Suppressor macrophage (primary cell): Measurements from ENCODE around the gene VSTM4.
A peak's percentile ranks its signal among the peaks of the same experiment; 100 is the strongest.

Experiments
- DNase-seq, 4 experiments: peaks; one replicate each; pipeline ENCODE4 v3.0.0-alpha.2; 2020 to 2022

The VSTM4 gene

GRCh38 chr10:49037187-49037586, 78.1 kb downstream of the VSTM4 start:
- peak in 1 of 4 experiments; percentile 3 for DNase-seq

GRCh38 chr10:49036638-49037037, 78.7 kb downstream of the VSTM4 start:
- DNase-seq: no peak

- no peak for DNase-seq
These were observed 79.4 kb downstream of the VSTM4 start for GRCh38 chr10:49035920-49036319.

GRCh38 chr10:49034925-49035324, 80.4 kb downstream of the VSTM4 start:
- DNase-seq: no peak

GRCh38 chr10:49033939-49034338, 81.4 kb downstream of the VSTM4 start:
- DNase-seq: no peak

- no peak for DNase-seq
These were observed 85.7 kb downstream of the VSTM4 start for GRCh38 chr10:49029666-49030065.

GRCh38 chr10:49028639-49029038, 86.7 kb downstream of the VSTM4 start:
- no peak for DNase-seq

- DNase-seq: no peak
These were observed 89.9 kb downstream of the VSTM4 start for GRCh38 chr10:49025347-49025983.

- DNase-seq: no peak
These were observed 90.8 kb downstream of the VSTM4 start for GRCh38 chr10:49024484-49024883.

- no peak for DNase-seq
These were observed 91.6 kb downstream of the VSTM4 start for GRCh38 chr10:49023752-49024151.

- DNase-seq: no peak
These were observed 92.3 kb downstream of the VSTM4 start for GRCh38 chr10:49023071-49023470.

GRCh38 chr10:49021685-49022084, 93.6 kb downstream of the VSTM4 start:
- DNase-seq: no peak

- no peak for DNase-seq
These were observed 99.6 kb downstream of the VSTM4 start for GRCh38 chr10:49015700-49016099.

GRCh38 chr10:49012603-49013002, 102.7 kb downstream of the VSTM4 start:
- DNase-seq: no peak

- no peak for DNase-seq
These were observed 103.6 kb downstream of the VSTM4 start for GRCh38 chr10:49011756-49012155.

GRCh38 chr10:49010865-49011264, 104.5 kb downstream of the VSTM4 start:
- no peak for DNase-seq

- peak; percentile 5 to 41 (median 30) for DNase-seq
These were observed 105.0 kb downstream of the VSTM4 start for GRCh38 chr10:49010295-49010694.

- DNase-seq: no peak
These were observed 105.9 kb downstream of the VSTM4 start for GRCh38 chr10:49009199-49009979.

- DNase-seq: no peak
These were observed 106.7 kb downstream of the VSTM4 start for GRCh38 chr10:49008505-49009198.

- DNase-seq: no peak
These were observed 107.2 kb downstream of the VSTM4 start for GRCh38 chr10:49008091-49008490.

GRCh38 chr10:49007129-49007528, 108.2 kb downstream of the VSTM4 start:
- no peak for DNase-seq

- DNase-seq: no peak
These were observed 110.1 kb downstream of the VSTM4 start for GRCh38 chr10:49005270-49005669.

GRCh38 chr10:49001870-49002672, 113.3 kb downstream of the VSTM4 start:
- no peak for DNase-seq
